NCI-H526 treated with DMSO at 0.1 percent for 48 hours (cell line): ENCODE measurements around the gene FERD3L.
A peak's percentile ranks its signal among the peaks of the same experiment; 100 is the strongest.
"Not testable (repeated sequence)": the region's sequence is repeated elsewhere in the genome, so short reads cannot be mapped to it uniquely, and the experiment has no call there.

Source experiments
- DNase-seq: peaks from one replicate; lab custom pipeline; 2025; lab: John Stamatoyannopoulos, UW

The FERD3L gene, protein sequence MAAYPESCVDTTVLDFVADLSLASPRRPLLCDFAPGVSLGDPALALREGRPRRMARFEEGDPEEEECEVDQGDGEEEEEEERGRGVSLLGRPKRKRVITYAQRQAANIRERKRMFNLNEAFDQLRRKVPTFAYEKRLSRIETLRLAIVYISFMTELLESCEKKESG

DNA sequence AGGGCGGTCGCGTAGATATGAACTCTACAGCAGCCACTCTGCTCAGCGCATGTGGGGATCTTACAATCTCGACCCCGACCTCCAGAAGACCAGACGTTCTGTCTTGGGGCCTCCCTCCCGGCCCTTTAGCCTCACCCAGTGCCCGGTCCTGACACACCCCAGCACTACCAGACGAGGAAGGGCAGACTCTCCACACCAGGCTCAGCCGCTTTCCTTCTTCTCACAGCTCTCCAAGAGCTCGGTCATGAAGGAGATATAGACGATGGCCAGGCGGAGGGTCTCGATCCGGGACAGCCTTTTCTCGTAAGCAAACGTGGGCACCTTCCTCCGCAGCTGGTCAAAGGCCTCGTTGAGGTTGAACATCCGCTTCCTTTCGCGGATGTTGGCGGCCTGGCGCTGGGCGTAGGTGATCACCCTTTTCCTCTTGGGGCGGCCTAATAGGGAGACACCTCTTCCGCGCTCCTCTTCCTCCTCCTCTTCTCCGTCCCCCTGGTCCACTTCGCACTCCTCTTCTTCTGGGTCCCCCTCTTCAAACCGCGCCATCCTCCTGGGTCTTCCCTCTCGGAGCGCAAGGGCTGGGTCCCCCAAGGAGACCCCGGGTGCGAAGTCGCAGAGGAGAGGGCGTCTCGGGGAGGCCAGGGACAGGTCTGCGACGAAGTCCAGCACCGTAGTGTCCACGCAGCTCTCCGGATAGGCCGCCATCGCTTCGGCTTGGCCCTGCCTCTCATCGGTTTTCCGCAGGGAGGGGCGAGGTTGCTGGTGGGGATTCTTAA is at the start of gene FERD3L:
TSS of gene FERD3L (minus strand) at position 761 of the 773 bp plus-strand sequence. CDS start at position 702, 59 bp downstream.
- no peak for DNase-seq

DNA sequence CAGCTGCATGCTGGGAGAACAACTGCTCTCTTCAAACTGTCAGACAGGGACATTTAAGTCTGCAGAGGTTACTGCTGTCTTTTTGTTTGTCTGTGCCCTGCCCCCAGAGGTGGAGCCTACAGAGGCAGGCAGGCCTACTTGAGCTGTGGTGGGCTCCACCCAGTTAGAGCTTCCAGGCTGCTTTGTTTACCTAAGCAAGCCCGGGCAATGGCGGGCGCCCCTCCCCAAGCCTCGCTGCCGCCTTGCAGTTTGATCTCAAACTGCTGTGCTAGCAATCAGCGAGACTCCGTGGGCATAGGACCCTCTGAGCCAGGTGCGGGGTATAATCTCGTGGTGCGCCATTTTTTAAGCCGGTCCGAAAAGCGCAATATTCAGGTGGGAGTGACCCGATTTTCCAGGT is 49.2 kb upstream of the FERD3L start:
- DNase-seq = not testable (repeated sequence)

DNA sequence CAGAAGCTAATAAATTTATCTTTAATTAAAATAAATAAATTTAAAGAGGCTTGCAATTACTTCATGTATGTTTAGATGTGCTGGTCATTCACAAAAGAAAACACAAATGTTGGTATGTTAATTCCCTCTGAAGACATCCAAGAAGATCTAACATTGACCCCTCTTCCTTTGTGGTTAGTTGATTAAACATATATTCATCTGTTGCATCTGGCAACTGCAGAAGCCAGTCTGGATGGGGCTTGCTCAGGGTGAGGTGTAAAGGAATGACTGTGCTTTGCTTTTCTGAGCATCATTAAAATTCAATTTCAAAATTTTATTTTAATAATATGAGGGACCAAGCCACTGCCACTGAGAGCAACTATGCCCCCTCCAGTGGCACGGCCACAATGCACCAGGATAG is 36.4 kb upstream of the FERD3L start:
- no peak for DNase-seq

DNA sequence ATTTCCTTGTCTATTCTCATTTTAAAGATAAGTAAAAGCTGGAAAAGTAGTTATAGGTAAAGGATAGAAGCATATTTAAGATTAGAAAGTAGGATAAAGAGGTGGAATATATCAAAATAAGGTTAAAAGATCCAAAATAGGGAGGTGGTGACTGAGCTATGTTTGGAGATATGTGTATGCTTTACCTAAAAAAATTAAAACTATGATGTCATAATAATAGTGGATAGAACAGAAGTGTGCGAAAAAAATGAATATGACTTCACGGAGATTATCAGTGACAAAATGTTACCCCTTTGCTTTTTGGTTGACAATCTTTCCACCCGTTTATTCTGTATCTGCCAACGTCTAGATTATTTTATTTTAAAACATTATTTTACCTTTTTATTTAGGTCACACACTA is 33.4 kb upstream of the FERD3L start:
- no peak for DNase-seq

DNA sequence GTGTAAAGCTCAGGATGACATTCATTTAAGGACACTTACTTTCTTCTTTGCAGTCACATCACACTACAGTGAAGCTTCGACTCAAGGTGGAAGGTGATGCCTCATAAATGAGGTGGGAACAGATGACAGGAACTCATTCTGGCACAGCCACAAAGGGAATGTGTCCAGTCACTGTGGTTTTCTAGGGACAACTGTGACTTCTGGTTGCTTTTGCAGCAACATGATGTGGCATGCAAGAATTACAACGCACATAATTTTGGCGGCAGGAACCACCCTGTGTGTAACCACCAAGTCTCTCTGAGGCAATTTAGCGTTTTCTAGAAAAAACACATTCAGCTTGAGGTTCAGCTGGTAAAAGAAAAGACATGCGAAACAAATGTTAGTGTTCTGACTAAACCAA is 32.0 kb upstream of the FERD3L start:
- DNase-seq = no peak

DNA sequence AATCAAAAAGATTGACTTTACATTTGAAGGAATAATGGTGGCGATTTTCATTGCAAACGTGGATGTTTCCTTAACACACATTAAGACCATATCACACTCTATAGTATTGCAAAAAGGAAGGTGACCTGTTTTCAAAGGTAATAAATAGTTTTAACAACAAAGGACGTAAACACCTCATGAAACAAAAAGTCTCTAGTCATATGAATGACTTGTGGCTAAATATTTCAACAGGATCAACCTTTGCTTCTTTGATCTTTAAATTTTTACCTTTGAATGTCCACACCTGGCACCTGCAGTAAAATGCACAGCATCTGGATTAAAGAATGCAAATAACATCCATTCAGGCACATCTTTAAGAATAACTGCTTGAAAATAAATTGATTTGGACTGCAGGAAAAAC is 30.0 kb upstream of the FERD3L start:
- DNase-seq = no peak

DNA sequence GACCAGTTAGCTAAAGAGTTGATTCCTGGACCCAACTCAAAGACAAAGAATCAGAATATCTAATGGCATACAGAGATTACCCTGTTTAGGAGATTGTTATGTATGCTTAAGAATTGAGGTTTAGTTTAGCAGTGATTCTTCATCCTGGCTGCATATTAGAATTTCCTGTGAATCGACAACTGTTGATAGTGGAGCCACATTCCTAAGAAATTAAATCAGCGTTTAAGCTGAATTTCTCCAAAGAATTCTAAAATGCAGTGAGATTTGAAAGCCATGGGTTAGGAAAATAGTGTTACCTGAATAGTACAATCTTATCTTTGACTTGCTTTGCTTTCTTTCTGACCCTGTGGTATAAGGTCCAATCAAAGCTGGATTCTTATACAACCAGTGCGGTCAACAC is 16.4 kb upstream of the FERD3L start:
- DNase-seq = no peak

DNA sequence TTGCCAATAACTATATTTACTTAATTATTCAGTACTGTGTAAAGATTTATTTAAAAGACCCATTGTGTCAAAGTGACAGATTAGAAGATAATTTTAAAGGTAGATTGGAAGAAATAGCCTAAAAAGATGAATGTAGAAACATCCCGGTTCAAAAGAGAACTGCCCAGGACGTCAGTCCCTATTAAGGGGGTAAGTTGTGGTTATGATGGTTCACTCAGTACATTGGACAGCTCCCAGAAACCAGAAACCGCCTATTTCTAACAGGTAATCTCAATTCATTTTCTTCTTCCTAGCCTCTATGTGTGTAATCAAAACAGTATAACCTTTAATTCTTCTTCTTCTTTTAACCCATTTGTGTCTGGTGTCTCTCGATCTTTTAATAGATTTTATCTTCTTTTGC is 1.5 kb upstream of the FERD3L start:
- DNase-seq = no peak

DNA sequence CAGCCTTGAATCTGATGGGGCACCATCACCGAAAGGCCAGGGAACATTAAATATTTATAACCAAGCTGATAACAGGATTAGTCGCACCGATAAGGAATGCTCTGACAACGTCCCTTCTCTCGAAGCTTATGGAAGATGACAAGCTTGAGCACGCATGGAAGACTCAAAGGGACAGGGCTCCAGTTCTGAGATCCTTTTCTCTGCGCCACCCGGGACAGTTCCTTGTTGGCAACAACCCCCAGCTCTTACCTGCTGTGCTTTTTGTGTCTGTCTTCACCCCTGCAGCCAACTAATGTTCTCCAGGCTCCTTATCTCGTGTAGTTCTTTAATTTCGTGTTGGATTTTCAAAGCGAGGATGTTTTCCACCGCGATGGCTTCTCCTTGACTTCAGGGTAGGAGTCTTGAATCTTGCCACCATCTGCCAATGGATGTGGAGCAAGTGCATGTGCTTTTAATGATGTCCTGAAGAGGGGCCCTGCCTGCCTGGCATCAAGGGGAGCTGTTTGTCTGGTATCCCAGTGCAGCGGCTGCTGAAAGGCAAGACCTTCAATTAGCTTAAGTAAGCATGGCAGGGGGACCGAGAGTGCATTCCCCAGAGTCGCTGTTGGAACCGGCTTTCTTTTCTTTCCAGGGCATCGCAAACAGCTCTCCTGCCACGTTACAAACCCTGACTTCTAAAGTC is 354 bp upstream of the FERD3L start:
- DNase-seq = no peak

DNA sequence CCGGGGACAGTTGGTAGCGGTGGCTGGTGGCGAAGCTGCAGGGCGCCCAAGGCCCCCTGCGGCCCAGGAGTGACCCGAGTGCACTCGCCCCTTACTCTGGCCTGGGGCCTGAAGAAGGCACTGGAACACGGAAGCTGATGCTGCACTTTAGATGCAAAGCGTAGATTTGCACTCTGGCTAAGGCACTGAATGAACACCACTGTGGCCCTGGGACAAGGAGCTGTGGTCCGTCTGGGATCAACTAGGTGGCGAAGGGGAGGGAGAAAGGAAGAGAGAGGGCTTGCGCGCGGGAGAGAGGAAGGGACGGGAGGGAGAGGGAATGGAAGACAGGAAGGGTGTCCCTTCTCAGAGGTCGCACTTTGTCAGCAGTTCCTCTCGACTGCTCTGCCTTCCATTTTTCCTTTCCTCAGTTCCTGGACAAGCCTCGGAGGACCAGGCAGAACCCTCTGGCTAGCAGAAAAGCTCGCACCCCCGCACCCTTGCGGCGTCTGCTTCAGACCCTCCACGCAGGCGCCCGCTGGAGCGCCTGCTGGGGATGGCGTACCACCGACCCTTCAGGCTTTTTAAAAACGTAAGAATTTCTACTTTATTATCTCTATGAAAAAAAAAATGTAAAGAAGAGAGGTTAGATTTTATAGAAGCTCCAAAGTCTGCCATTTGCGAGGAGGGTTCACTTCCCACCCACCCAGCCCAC is 1.2 kb downstream of the FERD3L start:
- no peak for DNase-seq

DNA sequence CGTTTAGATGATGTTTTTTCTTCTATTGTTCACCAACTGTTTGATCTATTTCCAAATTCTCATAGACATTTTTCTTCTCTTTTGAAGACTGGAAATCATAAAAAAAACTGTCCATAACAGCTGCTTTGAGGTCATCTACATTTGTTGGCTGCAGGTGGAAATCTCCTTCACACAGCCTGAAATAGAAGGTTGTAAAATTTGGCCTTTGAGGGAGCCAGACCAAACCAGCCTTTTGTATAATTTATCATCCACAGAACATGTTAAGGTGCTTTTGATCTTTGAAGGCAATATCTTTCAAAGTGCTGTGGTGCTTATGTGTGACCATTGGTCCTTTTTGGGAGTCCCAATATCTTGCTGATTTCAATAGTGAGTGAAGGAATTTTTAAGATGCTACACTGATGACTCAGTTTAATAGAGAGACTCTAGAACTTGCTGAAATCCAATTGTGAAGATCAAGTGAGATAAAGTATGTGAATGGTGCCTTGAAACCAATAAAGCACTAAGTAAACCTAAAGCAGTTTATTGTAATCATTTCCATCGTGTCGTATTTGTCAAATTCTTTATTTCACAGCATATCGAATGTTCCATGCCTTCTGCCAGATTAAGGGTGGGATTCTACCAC is 5.4 kb downstream of the FERD3L start:
- DNase-seq = no peak

DNA sequence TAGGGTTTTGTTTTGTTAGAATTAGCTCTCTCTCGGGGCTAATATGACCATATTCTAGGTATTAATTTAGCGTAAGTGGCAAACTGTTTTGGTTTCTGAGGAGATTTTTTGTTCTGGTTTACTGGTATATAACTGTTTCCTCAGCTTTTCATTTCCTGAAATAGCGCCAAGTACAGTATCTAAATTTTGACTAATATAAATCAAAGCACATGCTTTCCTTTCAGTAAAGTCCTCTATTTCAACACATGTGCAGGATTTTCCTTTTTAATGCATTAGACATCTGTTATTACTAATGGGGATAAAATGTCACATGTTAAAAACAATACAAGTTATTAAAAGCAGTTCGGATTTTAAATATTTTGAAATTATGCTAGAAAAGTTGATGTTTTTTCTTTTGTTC is 11.3 kb downstream of the FERD3L start:
- DNase-seq = no peak

DNA sequence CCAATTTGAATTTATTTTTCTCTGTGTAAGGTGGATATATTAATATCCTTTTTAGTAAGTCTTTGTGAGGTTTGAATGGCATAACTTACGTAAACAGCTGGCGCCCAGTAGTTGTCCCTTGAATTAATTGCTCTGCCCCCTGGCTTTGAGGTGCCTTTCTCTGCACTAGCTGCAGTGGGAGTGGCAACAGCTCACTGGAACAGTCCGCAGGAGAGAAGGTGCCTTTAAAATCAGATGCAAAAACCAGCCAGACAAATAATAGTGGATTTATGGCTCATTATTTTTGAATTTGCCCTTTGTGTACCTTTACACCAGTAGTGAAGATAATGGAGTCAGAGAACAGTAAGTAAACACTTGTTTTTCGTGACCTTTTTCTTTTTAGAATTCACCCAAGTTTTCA is 11.8 kb downstream of the FERD3L start:
- no peak for DNase-seq

DNA sequence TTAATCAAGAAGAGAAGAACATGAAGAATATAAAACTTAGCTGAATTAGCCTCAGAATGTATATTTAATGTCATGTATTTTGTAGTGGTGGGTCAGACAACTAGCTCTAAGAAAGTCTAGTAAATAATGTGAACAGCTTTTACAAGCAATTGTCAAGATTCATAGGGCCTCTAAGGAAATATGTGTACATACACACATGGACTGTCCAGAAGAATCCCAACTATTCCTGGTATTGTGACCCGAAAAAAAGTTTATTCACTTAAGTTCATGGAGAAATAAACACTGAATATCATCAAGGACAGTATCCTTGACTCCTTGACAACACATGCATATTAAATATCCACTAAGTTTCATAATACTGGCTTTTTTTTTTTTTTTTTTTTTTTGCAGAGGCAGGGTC is 16.4 kb downstream of the FERD3L start:
- DNase-seq = no peak

DNA sequence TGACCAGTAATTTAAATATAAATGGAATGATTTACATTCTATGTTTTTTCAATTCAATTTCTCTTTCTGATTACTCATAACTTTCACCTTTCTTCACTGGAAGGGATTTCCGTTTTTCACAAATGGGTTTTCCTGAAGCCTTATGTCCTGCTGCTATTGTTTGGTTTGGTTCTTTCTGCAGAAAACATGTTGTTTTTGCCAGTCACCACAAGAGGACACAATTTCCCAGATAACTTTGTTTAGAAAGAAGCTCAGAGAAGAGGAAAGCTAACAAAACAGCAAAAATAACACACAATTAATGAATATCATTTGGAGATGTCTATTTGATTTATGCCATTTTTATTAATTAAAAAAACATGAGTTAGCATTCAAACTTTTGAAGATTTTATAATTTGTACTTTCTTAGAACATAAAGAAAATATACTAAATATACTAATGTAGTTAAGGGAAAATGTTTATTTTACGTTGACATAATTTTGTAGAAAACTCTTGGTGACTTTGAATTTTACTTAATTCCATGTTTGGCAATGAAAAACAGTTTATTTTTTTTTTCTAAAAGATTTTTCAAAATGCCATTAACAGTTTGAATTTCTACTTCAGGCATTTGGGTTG is 23.1 kb downstream of the FERD3L start:
- DNase-seq = peak; percentile 18

DNA sequence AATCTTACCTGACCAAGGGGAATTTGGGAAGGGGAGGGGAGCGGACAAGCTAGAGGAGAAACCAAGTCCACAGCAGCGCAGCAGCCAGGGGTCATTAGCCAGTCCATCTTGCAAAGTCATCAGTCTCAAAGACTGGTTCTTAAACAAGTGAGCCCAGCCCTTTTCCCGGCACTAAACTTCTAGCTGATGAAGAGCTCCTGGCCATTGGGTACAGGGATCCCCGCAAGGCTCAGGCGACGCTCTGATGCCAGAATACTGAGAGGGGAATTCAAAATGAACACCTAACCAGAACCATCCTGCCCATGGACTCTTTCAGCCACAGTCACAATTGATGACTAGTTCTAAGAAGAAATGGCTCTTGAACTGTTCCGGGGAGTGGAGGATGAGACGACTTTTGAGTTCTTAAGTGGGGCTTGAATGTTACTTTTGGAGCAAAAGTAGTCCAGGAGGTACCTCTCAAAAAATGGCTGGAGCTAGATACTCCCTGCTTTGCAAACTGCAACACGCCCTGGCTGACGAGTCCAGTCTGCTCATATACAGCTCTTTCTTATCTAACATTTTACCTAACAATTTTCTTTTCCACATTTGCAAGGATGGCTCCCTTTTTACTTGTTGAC is 25.2 kb downstream of the FERD3L start:
- no peak for DNase-seq

DNA sequence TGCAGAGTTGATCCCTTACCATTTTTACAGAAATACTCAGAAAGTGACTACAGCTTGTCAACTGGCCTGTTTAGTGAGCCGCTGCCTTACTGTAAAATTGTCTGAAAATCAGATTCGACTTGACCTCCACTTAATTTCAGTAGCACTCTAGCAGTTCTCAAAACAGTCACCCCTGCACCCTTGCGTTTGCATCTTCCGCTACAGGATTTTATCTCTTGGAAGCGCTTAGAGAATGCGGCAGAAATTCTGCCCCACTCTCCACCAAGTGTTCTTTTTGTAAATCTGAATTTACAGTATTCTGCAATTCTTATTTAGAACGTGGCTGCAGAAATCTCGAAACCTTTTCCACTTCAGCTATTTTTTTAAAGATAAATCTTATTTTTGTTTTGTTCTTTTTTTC is 25.8 kb downstream of the FERD3L start:
- DNase-seq = no peak

DNA sequence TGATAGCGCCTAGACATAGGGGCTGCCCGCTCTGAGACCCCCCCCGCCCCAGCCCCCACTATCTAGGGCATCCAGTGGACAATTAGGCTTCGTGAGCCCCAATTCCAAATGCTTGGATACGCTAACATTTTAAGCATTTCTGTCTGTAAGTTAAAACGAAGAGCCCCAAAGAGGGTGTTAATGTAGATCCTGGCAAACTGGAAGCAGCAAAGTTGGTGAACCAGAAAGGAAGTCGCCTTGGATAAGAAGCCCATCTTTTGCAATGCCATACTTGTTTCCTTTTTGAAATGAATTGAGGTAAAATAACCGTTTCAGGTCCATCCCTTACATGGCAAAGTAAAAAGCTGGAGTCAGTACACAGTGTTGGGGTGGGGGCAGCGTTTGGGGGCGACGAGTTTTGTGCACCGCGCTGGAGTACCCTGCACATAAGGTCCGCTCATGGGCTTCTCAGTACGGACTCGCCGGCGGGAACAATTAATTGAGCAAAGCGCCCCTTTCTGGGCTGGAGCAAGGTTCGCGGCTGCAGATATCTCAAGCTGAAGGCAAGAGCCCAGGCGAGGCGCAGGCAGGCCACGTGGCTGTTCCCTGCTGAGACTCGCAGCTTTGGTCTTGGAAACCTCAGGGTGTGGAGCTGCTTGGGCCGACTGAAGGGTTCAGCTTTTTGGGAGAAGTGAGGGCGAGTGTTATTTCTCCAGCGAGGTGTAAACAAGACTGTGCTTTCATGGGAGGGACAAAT is 26.4 kb downstream of the FERD3L start:
- DNase-seq = no peak

DNA sequence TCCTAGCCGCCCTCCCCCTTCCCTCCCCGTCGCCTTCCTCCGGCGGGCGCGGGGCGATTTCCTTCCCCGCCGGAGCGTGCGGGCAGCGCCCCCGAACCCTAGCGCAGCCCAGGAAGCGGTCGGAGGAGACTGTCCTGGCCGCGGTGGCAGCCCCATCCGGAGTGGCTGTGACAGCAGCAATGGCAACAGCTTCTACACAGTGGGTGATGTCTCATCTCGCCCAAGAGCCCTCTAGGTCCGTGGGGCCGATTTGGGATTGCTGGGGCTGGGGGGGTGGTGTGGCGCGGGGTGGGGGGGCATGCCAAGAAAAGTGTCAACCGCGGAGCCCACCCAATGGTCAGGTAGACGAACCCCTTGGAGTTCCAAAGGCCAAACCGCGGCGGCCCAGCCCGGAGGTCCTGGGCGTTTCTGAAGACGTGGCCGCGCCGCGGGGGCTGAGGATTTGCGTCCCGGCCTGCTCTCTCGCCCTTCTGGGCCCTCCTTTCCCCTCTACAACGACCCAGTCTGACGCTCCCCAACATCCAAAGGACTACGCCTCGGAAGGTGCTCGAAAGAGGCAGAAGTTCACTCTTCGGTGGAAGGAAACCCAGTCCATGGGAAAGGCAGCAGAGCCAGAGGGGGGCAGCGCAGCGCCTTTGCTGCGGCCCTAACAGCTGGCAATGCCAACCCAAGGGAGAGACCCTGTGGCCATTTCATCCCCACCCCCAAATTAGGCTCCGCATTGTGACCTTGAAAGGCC is 27.2 kb downstream of the FERD3L start:
- DNase-seq = no peak
